Calu3 (cell line): ENCODE data around the gene PTGES2. TPM values are rescaled to one million over a fixed set of nuclear protein-coding genes. Genes with fewer than 3 reads are reported as not detected.
A peak's percentile ranks its signal among the peaks of the same experiment; 100 is the strongest.

Experiments used
- BruUV-seq: library from RNA; stranded (reverse); fragments of 400-500 nt; replicated peaks from 2 replicates; lab custom pipeline; 2021; lab: Mats Ljungman, UMichigan
- CTCF ChIA-PET: fragments of 300-600 bp; sonication (Branson Sonifier 250); formaldehyde crosslinking; loops from one replicate; lab custom pipeline; 2022; ENCODE audit warnings: antibody characterized with exemption; lab: Charles Lee
- DNase-seq: peaks from one replicate; pipeline ENCODE4 v3.0.0; 2022
- H3K27ac Mint-ChIP-seq: one replicate; pipeline ENCODE4 v1.8.0; 2022; ENCODE audit warnings: mixed read lengths; ENCODE audit not compliant: unreplicated experiment
- H3K27me3 Mint-ChIP-seq: one replicate; pipeline ENCODE4 v1.8.0; 2022; ENCODE audit warnings: mixed read lengths; ENCODE audit not compliant: unreplicated experiment
- H3K36me3 Mint-ChIP-seq: one replicate; pipeline ENCODE4 v1.8.0; 2022; ENCODE audit warnings: mild to moderate bottlenecking, moderate library complexity, mixed read lengths; ENCODE audit not compliant: insufficient read depth, unreplicated experiment
- H3K4me1 Mint-ChIP-seq: one replicate; pipeline ENCODE4 v1.8.0; 2022; ENCODE audit warnings: mild to moderate bottlenecking, low read depth, mixed read lengths; ENCODE audit not compliant: unreplicated experiment
- H3K4me3 Mint-ChIP-seq: one replicate; pipeline ENCODE4 v1.8.0; 2022; ENCODE audit warnings: mild to moderate bottlenecking, low read depth, moderate library complexity, mixed read lengths; ENCODE audit not compliant: unreplicated experiment
- H3K9me3 Mint-ChIP-seq: one replicate; pipeline ENCODE4 v1.8.0; 2022; ENCODE audit warnings: low read depth, mixed read lengths; ENCODE audit not compliant: unreplicated experiment
- CTCF ChIP-seq: fragments of 200-600 bp; IDR thresholded peaks from one replicate; pipeline ENCODE4 v1.8.0; 2022; ENCODE audit warnings: antibody characterized with exemption; ENCODE audit not compliant: unreplicated experiment
- intact Hi-C: fragments of 100-400 bp; cut with micrococcal nuclease; formaldehyde crosslinking; loops from one replicate; pipeline ENCODE4 v1.10.0; 2022; ENCODE audit not compliant: unreplicated experiment
- total RNA-seq: library from RNA; stranded (reverse); gene quantifications from 2 replicates; pipeline ENCODE4 v1.2.3, GENCODE V29; 2022

PTGES2 gene
- total RNA-seq, 1 experiment from 2014 or later: 137 TPM

GRCh38 chr9:128091144-128091543 lies 36.4 kb downstream of the PTGES2 start:
- intact Hi-C loops: no loop called here
- no TSS peak for BruUV-seq
- DNase-seq: no peak
- Mint-ChIP-seq H3K9me3 (no peaks in the 10 kb centered on the region), H3K27me3 (no peaks in the 10 kb centered on the region), H3K36me3 (peaks cover 25% of the 10 kb centered on the region), H3K4me1 (peaks cover 33% of the 10 kb centered on the region), H3K4me3 (no peak overlapping the region), H3K27ac (peak overlapping the region; percentile 56)
- no peak for TF ChIP-seq CTCF
- CTCF ChIA-PET: interaction anchor here (0.7 kb wide), 1 partner anchor 27 kb away, joined by 4 read pairs; no protein-coding TSS in a partner anchor

GRCh38 chr9:128089299-128089698 lies 38.2 kb downstream of the PTGES2 start:
- Mint-ChIP-seq H3K36me3 (peaks cover 24% of the 10 kb centered on the region), H3K9me3 (no peaks in the 10 kb centered on the region)

GRCh38 chr9:128088253-128088945 lies 39.1 kb downstream of the PTGES2 start:
- H3K27ac Mint-ChIP-seq: no peak overlapping the region
- intact Hi-C loops: no loop called here
- H3K27me3 Mint-ChIP-seq: no peaks in the 10 kb centered on the region
- H3K36me3 Mint-ChIP-seq: peaks cover 26% of the 10 kb centered on the region
- CTCF ChIA-PET: no interaction called here
- H3K4me3 Mint-ChIP-seq: no peak overlapping the region
- no TSS peak for BruUV-seq
- no peak for DNase-seq
- H3K4me1 Mint-ChIP-seq: peaks cover 32% of the 10 kb centered on the region
- no peak for TF ChIP-seq CTCF
- no peaks in the 10 kb centered on the region for H3K9me3 Mint-ChIP-seq

More at GRCh38 chr9:128089299-128089698, 38.2 kb downstream of the PTGES2 start:
- no peak for DNase-seq
- CTCF ChIA-PET: no interaction called here
- H3K4me3 Mint-ChIP-seq: no peak overlapping the region
- intact Hi-C loops: no loop called here
- no TSS peak for BruUV-seq
- no peaks in the 10 kb centered on the region for H3K27me3 Mint-ChIP-seq
- no peak overlapping the region for H3K27ac Mint-ChIP-seq
- TF ChIP-seq CTCF: no peak
- H3K4me1 Mint-ChIP-seq: peaks cover 33% of the 10 kb centered on the region

GRCh38 chr9:128087262-128087661 lies 40.3 kb downstream of the PTGES2 start:
- H3K4me3 Mint-ChIP-seq: no peak overlapping the region
- CTCF ChIA-PET: interaction anchor here (0.7 kb wide), 1 partner anchor 309 kb away, joined by 4 read pairs; the partner anchor contains the start of gene SH2D3C
- BruUV-seq: no TSS peak
- H3K36me3 Mint-ChIP-seq: peaks cover 19% of the 10 kb centered on the region
- H3K27ac Mint-ChIP-seq: no peak overlapping the region
- no peak for TF ChIP-seq CTCF
- no peaks in the 10 kb centered on the region for H3K9me3 Mint-ChIP-seq
- no peak for DNase-seq
- peaks cover 24% of the 10 kb centered on the region for H3K4me1 Mint-ChIP-seq
- intact Hi-C loops: no loop called here
- H3K27me3 Mint-ChIP-seq: no peaks in the 10 kb centered on the region
